HG03378 (cell line): ENCODE results near the gene TBC1D30.
"Not testable (repeated sequence)": the region's sequence is repeated elsewhere in the genome, so short reads cannot be mapped to it uniquely, and the experiment has no call there.

Experiments used
- ATAC-seq: cut with Tn5 transposase; IDR thresholded peaks from one replicate; pipeline ENCODE4 v1.9.1; 2021; ENCODE audit warnings: mild to moderate bottlenecking, moderate library complexity; ENCODE audit not compliant: unreplicated experiment

The TBC1D30 gene

DNA sequence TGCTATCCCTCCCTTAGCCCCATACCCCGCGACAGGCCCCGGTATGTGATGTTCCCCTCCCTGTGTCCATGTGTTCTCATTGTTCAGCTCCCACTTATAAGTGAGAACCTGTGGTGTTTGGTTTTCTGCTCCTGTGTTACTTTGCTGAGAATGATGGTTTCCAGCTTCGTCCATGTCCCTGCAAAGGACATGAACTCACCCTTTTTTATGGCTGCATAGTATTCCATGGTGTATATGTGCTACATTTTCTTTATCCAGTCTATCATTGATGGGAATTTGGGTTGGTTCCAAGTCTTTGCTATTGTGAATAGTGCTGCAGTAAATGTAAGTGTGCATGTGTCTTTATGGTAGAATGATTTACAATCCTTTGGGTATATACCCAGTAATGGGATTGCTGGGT is 24.0 kb downstream of the TBC1D30 start:
- not testable (repeated sequence) for ATAC-seq

GRCh38 chr12:64858882-64859605 is 34.6 kb downstream of the TBC1D30 start:
- no peak for ATAC-seq

DNA sequence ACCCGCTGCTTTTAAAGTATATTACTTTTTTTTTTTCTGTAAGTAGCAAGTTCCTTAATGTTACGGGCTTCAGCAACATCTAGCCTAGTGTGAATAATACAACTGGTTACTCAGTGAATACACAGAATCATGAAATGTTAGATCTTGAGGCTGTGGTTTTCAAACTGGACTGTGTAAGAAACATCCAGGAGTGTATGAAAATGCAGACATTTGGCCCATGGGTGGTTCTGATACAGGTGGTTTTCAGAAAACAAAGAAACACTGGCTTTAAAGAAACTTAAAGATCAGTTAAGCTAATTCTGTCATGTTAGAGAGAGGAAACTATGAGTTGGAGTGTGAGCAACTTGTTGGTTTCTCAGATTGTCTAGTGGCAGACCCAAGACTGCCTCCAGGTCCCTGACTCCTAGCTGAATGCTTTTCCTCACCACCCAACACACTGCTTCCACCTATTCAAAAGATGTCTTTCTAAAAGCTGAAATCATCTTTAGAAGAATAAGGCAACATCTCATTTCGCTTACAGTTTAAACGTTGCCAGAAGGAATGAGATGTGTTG is 36.1 kb downstream of the TBC1D30 start:
- ATAC-seq = no peak

- no peak for ATAC-seq
Measured at GRCh38 chr12:64864319-64864718, 39.9 kb downstream of the TBC1D30 start.

GRCh38 chr12:64875186-64875585 is 50.7 kb downstream of the TBC1D30 start:
- no peak for ATAC-seq

DNA sequence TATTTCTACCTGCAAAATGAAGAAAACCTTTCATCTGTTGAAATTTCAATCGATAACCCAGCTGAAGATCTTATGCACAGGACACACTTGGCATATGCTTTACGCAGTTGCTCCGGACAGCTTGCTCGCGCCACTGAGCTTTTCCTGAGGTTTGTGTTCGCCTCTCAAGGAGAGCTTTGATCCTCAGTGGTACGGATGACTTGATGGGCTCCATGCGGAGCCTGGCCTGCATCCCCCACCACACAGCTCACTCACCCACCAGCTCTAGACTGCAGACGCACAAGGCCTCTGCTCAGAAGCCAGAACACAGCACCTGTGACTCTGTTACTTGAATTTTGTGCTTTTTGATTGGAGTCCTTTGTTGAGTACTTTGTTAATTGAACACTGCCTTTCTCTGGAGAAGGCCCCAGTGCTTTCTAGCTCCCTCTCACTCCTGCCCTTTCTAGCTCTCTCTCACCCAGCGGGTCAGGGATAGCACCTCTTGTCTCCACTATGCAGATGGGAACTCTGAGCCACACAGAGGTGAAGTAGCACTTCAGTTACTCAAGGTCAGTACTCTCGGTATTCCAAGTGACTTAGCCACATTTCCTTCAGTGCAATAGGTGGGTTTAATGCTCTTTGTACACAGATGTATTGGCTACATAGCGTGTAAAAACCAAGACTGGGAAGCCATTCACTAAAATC is 52.1 kb downstream of the TBC1D30 start:
- no peak for ATAC-seq

DNA sequence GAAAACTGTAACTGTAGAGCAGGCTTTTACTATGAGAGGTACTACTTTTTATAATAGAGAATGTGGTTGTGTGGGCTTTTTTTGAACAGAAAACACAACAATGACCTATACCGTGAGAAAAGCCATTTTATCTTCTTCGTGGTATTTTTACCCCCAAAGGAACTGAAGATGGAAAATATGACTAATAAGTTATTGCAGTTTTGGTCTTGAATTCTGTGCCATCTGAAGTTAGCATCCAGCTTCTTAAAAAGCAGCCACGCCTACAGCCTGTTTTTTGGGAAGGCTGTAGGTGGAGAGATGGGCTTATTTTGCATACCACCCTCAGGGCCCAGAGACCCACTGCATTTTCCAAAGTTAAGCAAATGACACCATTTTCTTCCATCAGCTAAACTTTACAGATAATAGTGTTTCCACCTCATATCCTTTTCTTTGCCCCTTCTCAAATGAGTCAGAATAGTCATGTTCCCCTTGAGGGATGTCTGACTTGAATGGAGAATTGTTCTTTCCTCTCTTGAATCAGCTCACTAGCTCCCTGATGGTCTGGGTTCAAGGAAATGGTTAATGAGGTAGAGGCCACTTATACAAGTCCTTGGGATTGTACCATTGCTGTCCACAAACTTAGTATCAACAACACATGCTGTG is 53.0 kb downstream of the TBC1D30 start:
- ATAC-seq = peak; percentile 91

GRCh38 chr12:64882687-64883086 is 58.2 kb downstream of the TBC1D30 start:
- ATAC-seq = no peak

DNA sequence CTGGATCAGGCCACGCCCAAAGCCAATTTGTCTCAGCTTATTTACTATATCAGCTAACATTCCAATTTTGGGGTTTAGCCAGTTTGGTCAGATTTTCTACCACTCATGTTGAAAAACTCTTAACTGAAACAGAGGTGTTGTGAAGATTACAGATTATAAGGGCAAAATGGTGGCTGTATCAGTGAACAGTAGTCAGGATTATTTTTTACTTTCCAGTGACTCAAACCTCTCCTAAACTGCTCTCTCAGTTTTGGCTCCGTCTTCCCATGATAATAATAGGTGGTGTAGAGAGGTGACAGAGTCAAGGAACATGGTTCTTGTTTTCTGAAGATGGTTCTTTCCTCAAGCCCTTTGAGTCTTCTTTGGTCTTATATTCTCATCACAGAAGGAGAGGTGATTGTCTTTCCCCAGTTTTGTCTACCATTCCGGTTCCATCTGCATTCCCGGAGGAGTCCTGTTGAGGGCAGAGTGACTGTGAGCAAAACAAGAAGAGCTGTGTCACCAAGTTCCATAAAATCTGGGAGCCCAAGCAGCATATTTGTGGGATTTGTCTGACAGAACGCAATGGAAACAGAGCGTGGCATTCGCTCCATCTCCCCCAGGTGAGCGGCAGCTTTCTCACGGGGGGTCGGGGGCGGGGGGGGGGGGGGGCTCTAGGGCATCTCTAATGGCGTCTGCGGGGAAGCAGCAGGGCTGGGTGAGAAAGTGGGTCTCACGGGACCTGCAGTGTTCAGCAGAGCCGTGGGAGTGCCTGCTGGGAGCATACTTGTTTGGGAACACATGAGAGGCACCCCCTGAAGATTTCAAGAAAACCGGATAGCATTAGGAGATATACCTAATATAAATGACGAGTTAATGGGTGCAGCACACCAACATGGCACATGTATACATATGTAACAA is 59.1 kb downstream of the TBC1D30 start:
- ATAC-seq = no peak

DNA sequence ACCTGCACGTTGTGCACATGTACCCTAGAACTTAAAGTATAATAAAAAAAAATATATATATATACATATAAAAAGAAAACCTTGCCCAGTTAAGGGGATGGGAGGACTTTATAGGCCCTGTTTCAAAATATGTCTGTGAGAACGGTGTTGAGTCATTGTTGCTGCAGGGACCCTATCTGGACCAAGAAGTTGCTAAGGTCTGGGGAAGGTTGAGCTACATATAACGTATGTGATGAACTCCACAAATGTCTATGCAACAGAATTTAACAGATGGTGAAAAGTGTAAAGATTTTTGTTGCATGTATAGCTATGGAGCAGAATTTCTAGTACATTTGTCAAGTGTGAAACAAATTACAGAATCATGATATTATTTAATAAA is 59.7 kb downstream of the TBC1D30 start:
- ATAC-seq = no peak

GRCh38 chr12:64884728-64885127 is 60.3 kb downstream of the TBC1D30 start:
- ATAC-seq = no peak

GRCh38 chr12:64889434-64890216 is 65.2 kb downstream of the TBC1D30 start:
- no peak for ATAC-seq

DNA sequence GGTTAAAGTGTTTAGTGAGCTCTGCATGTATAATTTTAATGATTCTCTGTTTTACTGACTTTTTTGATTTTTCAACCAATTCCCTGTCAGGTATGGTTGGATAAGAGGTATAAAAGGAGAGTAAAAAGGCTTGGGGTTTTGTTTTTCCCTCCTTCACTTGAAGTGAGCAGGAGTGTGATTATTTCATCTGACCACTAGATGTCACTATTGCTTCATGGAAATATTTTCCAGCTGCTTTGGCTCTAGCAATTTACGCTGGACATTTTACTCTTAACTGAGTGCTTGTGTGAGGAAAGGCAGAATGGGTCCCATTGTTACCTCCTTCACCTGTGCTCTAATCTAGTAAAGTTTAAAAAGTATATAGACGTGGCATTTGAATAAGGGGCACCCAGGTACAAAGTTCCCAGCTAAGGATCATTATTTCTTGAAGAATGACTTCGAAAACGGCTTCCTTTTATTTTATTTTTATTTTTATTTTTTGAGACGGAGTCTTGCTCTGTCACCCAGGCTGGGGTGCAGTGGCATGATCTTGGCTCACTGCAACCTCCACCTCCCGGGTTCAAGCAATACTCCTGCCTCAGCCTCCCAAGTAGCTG is 66.5 kb downstream of the TBC1D30 start:
- ATAC-seq = no peak

GRCh38 chr12:64891629-64892028 is 67.2 kb downstream of the TBC1D30 start:
- ATAC-seq = no peak

- ATAC-seq = no peak
Measured at GRCh38 chr12:64892561-64892960, 68.1 kb downstream of the TBC1D30 start.

- ATAC-seq = no peak
Measured at GRCh38 chr12:64893961-64894360, 69.5 kb downstream of the TBC1D30 start.

- ATAC-seq = no peak
Measured at GRCh38 chr12:64894827-64895475, 70.5 kb downstream of the TBC1D30 start.

GRCh38 chr12:64895526-64895925 is 71.1 kb downstream of the TBC1D30 start:
- ATAC-seq = no peak

DNA sequence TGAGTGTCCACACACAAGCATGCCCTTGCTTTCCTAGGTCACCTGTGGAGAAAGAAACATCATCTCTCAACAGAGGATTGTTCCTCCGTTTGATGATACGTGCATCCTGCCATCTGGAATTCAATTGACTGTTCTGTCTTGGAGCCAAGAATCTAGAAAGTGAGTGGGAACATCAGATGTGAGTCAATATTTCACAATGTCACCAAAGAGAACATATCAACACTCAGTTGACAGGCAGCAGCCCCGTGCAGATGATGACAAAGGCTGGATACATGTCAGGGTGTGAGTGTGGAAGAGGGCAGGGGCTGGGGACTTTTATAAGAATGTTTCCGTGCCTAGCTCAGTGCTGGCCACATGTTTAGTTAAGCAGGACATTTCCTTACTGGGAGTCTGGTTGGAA is 76.1 kb downstream of the TBC1D30 start:
- ATAC-seq = no peak
